Neural cell (in vitro differentiated cells): ENCODE data around the gene CD3E. TPM values are rescaled to one million over a fixed set of nuclear protein-coding genes. Genes with fewer than 3 reads are reported as not detected.

Experiments
- H2AFZ ChIP-seq: fragments of 200-600, 300-800 bp; sonication (generic), shearing (Covaris generic); 2 replicates; pipeline ENCODE4 v1.6.0; 2014; ENCODE audit warnings: low read depth, mild to moderate bottlenecking, antibody characterized with exemption, low read length, moderate library complexity
- H3F3A ChIP-seq: fragments of 200-600 bp; shearing (Covaris generic); 2 replicates; pipeline ENCODE4 v1.6.1; 2016; ENCODE audit warnings: mild to moderate bottlenecking, moderate library complexity, mixed read lengths, antibody characterized with exemption, low read length; ENCODE audit not compliant: insufficient read depth, poor library complexity, severe bottlenecking
- H3K27ac ChIP-seq: fragments of 200-600, 300-800 bp; sonication (generic), shearing (Covaris generic); 2 replicates; pipeline ENCODE4 v1.5.1; 2014; ENCODE audit warnings: mild to moderate bottlenecking, low read length, moderate library complexity
- H3K27me3 ChIP-seq: fragments of 300-800, 200-600 bp; sonication (generic), shearing (Covaris generic); 2 replicates; pipeline ENCODE4 v1.6.0; 2014; ENCODE audit warnings: mild to moderate bottlenecking, low read depth, low read length, moderate library complexity; ENCODE audit not compliant: insufficient read depth
- H3K36me3 ChIP-seq: fragments of 300-800, 200-600 bp; sonication (generic), shearing (Covaris generic); 2 replicates; pipeline ENCODE4 v1.5.1; 2014; ENCODE audit warnings: mild to moderate bottlenecking, antibody characterized with exemption, low read length, moderate library complexity; ENCODE audit not compliant: insufficient read depth
- H3K4me2 ChIP-seq: fragments of 300-800, 200-600 bp; sonication (generic), shearing (Covaris generic); 2 replicates; pipeline ENCODE4 v1.6.0; 2014; ENCODE audit warnings: mild to moderate bottlenecking, low read length
- H3K4me3 ChIP-seq: fragments of 300-800, 200-600 bp; sonication (generic), shearing (Covaris generic); 2 replicates; pipeline ENCODE4 v1.5.1; 2014; ENCODE audit warnings: mild to moderate bottlenecking, low read length, moderate library complexity
- H3K79me2 ChIP-seq: fragments of 200-600 bp; shearing (Covaris generic); replicated peaks from 2 replicates; pipeline ENCODE4 v1.6.0; 2014; ENCODE audit warnings: mild to moderate bottlenecking, low read length, moderate library complexity; ENCODE audit not compliant: insufficient read depth
- H3K9ac ChIP-seq: fragments of 300-800, 200-600 bp; sonication (generic), shearing (Covaris generic); 2 replicates; pipeline ENCODE4 v1.6.1; 2016; ENCODE audit warnings: mild to moderate bottlenecking, low read length, mixed read lengths
- H3K9me2 ChIP-seq: fragments of 200-600 bp; shearing (Covaris generic); 2 replicates; pipeline ENCODE4 v1.6.1; 2016; ENCODE audit warnings: mild to moderate bottlenecking, low read length, mixed read lengths; ENCODE audit not compliant: insufficient read depth
- H3K9me3 ChIP-seq: fragments of 200-600, 300-800 bp; sonication (generic), shearing (Covaris generic); 2 replicates; pipeline ENCODE4 v1.6.1; 2016; ENCODE audit warnings: mild to moderate bottlenecking, mixed run types, low read length, moderate library complexity, mixed read lengths
- H4K20me1 ChIP-seq: fragments of 200-600 bp; shearing (Covaris generic); 2 replicates; pipeline ENCODE4 v1.6.1; 2016; ENCODE audit warnings: mild to moderate bottlenecking, mixed run types; ENCODE audit not compliant: insufficient read depth
- EP300 ChIP-seq: fragments of 450-650 bp; conservative IDR thresholded peaks from 2 replicates; pipeline ENCODE4 v1.6.1; 2014; ENCODE audit warnings: antibody characterized with exemption, mild to moderate bottlenecking, moderate library complexity; ENCODE audit not compliant: poor library complexity, severe bottlenecking
- EZH2 ChIP-seq: fragments of 200-600, 300-800 bp; shearing (Covaris generic), sonication (generic); IDR thresholded peaks from 2 replicates; pipeline ENCODE4 v1.6.1; 2014; ENCODE audit warnings: antibody characterized with exemption, low read length, borderline replicate concordance, mild to moderate bottlenecking; ENCODE audit not compliant: insufficient read depth, poor library complexity, severe bottlenecking
- MXI1 ChIP-seq: fragments of 450-650 bp; conservative IDR thresholded peaks from 2 replicates; pipeline ENCODE4 v1.6.1; 2014; ENCODE audit warnings: antibody characterized with exemption, mild to moderate bottlenecking; ENCODE audit not compliant: poor library complexity, severe bottlenecking
- POLR2AphosphoS5 ChIP-seq: IDR thresholded peaks from 2 replicates; pipeline ENCODE4 v1.6.1; 2012
- RAD21 ChIP-seq: fragments of 450-650 bp; conservative IDR thresholded peaks from 2 replicates; pipeline ENCODE4 v1.6.1; 2014; ENCODE audit warnings: antibody characterized with exemption, mild to moderate bottlenecking, moderate library complexity
- REST ChIP-seq: IDR thresholded peaks from 2 replicates; pipeline ENCODE4 v1.6.1; 2012; ENCODE audit warnings: borderline replicate concordance
- SMC3 ChIP-seq: fragments of 450-650 bp; conservative IDR thresholded peaks from 2 replicates; pipeline ENCODE4 v1.6.1; 2014; ENCODE audit warnings: antibody characterized with exemption, mild to moderate bottlenecking, moderate library complexity; ENCODE audit not compliant: poor library complexity
- TAF1 ChIP-seq: IDR thresholded peaks from 2 replicates; pipeline ENCODE4 v1.6.1; 2012; ENCODE audit warnings: low read depth
- polyA plus RNA-seq: library from polyadenylated mRNA; depleted of rRNA; stranded (reverse); fragments of >200 nt; gene quantifications from 2 replicates; pipeline ENCODE4 v1.2.3, GENCODE V29; 2014
- TF ChIP-seq, protein P1 (sequence below): fragments of 450-650 bp; IDR thresholded peaks from 2 replicates; pipeline ENCODE4 v1.5.1; 2014; ENCODE audit warnings: antibody characterized with exemption, mild to moderate bottlenecking, moderate library complexity; ENCODE audit not compliant: poor library complexity, severe bottlenecking

The CD3E gene
- polyA plus RNA-seq, 1 donor from 2014 or later, result not detected

- no peaks in the 10 kb centered on the region for H3F3A ChIP-seq
- H3K36me3 ChIP-seq, result no peaks in the 10 kb centered on the region
- H3K27me3 ChIP-seq, result peaks cover 4% of the 10 kb centered on the region
- H3K9me3 ChIP-seq, result no peaks in the 10 kb centered on the region
- H2AFZ ChIP-seq, result no peak overlapping the region
- H3K9me2 ChIP-seq, result no peaks in the 10 kb centered on the region
- no peak overlapping the region for H3K4me3 ChIP-seq
- H4K20me1 ChIP-seq, result no peaks in the 10 kb centered on the region
- no peak overlapping the region for H3K9ac ChIP-seq
- no peak overlapping the region for H3K27ac ChIP-seq
- TF ChIP-seq SMC3, result no peak
- no peak for TF ChIP-seq REST
- no peak for TF ChIP-seq EZH2
- TF ChIP-seq MXI1, result no peak
- TF ChIP-seq, protein P1, sequence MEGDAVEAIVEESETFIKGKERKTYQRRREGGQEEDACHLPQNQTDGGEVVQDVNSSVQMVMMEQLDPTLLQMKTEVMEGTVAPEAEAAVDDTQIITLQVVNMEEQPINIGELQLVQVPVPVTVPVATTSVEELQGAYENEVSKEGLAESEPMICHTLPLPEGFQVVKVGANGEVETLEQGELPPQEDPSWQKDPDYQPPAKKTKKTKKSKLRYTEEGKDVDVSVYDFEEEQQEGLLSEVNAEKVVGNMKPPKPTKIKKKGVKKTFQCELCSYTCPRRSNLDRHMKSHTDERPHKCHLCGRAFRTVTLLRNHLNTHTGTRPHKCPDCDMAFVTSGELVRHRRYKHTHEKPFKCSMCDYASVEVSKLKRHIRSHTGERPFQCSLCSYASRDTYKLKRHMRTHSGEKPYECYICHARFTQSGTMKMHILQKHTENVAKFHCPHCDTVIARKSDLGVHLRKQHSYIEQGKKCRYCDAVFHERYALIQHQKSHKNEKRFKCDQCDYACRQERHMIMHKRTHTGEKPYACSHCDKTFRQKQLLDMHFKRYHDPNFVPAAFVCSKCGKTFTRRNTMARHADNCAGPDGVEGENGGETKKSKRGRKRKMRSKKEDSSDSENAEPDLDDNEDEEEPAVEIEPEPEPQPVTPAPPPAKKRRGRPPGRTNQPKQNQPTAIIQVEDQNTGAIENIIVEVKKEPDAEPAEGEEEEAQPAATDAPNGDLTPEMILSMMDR, result no peak
- TF ChIP-seq POLR2AphosphoS5, result no peak
- TF ChIP-seq TAF1, result no peak
- TF ChIP-seq RAD21, result no peak
- TF ChIP-seq EP300, result no peak
- no peak overlapping the region for H3K4me2 ChIP-seq
- no peaks in the 10 kb centered on the region for H3K79me2 ChIP-seq
Observed at GRCh38 chr11:118263112-118263511, 41.4 kb upstream of the CD3E start.

DNA sequence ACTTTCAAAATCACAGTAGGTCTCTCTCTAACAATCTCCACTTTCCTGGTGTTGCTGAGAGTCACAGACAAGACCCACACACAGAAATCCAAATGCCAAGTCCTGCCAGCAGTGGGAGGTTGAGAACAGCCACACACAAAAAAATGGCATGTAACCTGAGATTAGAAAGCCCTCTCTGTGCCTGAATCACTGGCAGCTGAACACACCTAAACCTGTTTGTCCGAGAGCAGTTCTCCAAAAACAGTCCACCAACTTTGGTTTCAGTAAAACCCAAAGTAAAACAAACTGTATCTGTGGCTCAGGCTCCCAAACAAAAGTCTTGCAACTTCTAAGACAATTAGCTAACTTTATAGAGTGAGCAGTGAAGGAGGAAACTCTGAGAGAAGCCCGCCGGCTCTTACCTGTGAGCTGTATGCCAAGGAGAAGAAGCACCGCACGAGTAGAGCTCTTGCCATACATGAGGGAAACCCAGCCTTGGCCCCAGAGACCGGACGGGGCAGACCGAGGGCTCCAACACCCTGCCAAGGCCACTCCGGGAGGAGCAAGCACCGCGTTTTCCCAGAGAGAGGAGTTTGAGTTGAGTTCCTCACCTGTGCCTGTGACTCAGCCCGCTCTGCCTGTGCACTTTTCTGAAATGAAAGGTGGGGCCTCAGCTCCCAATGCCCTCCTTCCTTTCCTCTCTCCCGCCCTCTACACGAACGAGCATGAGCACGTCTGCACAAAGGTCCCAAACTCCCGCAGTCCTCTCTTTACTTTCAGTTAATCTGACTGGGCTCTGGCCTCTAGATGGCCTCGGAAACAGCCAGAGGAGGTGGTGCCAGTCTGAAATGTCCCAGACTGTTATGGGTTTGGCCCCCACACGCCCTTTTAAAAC is 40.6 kb upstream of the CD3E start, which contains the start of gene MPZL2:
TSS of gene MPZL2 (minus strand) at position 603 of the 874 bp plus-strand sequence. CDS start at position 459, 144 bp downstream.
- no peak within 1 kb of the TSS for H3K4me2 ChIP-seq
- H2AFZ ChIP-seq, result no peak within 1 kb of the TSS
- H3K36me3 ChIP-seq, result no peaks in the 10 kb centered on the region
- no peaks in the 10 kb centered on the region for H3K9me2 ChIP-seq
- H3K4me3 ChIP-seq, result no peak within 1 kb of the TSS
- H3K79me2 ChIP-seq, result no peaks in the 10 kb centered on the region
- TF ChIP-seq POLR2AphosphoS5, result no peak
- TF ChIP-seq MXI1, result no peak
- TF ChIP-seq SMC3, result no peak
- no peak within 1 kb of the TSS for H3K9ac ChIP-seq
- H3F3A ChIP-seq, result no peaks in the 10 kb centered on the region
- H3K9me3 ChIP-seq, result no peaks in the 10 kb centered on the region
- H4K20me1 ChIP-seq, result no peaks in the 10 kb centered on the region
- no peak within 1 kb of the TSS for H3K27ac ChIP-seq
- H3K27me3 ChIP-seq, result peaks cover 4% of the 10 kb centered on the region
